ENCODE data around the gene PHF23. TPM values are rescaled to one million over a fixed set of nuclear protein-coding genes. Genes with fewer than 3 reads are reported as not detected.
A peak's percentile ranks its signal among the peaks of the same experiment; 100 is the strongest.

PHF23 gene
- total RNA-seq, 1 donor from 2014 or later, result 30.3 TPM

DNA sequence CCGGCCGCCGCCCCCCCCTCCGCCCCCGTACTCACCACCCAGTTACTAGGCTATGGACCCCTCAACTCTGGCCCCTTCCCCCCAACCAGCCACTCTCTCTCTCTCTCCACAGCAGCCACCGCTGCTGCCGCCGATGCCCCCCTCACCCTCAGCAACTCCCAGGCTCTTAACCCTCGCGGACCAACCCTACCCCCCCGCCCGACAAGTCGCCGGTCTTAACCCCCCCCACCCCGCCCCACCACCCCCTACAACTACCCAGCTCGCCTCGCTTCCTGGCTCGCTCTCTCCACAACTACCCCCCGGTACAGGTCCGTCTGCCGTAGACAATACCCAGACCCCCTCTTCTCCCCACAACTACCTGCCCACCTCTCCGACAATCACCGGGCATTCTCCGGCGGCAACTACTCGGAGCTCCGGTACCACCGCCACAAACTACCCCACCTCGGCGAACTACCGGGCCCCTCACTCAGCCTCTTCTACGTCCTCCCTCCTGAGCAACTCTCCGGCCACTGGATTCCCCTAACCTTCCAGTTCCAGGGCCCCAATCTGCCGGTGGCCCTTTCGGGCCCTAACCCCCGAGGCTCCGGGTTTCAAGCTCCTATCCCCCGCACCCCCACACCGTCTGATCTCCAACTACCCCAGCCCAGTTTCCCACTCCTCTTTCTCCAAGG is 702 bp downstream of the PHF23 start:
- Histone ChIP-seq H3K9ac (ENCODE audit: low read depth in 1 of 3, low read length in 3 of 3) (peak overlapping the region; percentile 89 to 98 (median 96)), H3K9me3 (ENCODE audit: control insufficient read depth in 3 of 3, low read length in 3 of 3) (no peaks in the 10 kb centered on the region), H3K27me3 (ENCODE audit: control insufficient read depth in 3 of 3, insufficient read depth in 3 of 3, low read length in 3 of 3) (no peaks in the 10 kb centered on the region), H3K36me3 (ENCODE audit: control insufficient read depth in 3 of 3, insufficient read depth in 3 of 3, low read length in 3 of 3) (peaks cover 12 to 29% (median 23%) of the 10 kb centered on the region in 3 donors), H3K4me3 (ENCODE audit: low read length in 3 of 3) (peak overlapping the region; percentile 86 to 91 (median 88)), H3K27ac (ENCODE audit: low read depth, low read length) (peak overlapping the region; percentile 97), H3K4me1 (ENCODE audit: control insufficient read depth in 3 of 3, insufficient read depth in 3 of 3, low read length in 3 of 3) (peaks cover 38 to 46% (median 38%) of the 10 kb centered on the region in 3 donors)

DNA sequence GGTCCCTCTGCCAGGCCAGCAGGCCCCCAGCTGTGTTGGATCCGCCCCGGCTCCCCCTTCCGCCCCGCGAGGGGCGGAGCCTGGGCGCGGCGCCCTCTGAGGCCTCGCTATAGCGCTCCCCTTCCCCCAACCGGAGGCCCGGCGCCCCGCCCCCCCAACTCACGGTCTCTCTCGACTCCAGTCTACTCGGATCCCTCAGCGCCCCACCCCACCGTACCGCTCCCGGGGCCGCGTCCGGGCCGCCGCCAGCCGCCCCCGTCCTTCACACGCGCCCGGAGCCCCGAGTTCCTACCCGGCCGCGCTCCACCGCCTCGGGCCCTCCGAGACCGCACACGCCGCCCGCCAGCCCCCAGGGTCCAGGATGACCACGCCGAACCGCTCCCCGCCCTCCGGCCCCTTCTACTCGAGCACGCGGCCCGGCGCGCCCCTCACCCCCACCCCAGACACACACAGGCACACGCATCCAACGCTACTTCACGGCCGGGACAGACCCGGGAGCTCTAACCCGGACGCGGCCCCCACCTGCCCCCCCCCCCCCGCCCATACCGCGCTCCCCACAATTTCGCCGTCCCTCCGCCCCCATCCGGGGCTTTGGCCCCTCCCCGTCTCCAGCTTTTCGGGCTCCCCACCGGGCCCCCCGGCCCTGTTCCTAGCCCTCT is 1.4 kb downstream of the PHF23 start:
- peak overlapping the region; percentile 40 to 98 (median 89) for H3K9ac ChIP-seq (ENCODE audit: low read depth in 1 of 3, low read length in 3 of 3)

DNA sequence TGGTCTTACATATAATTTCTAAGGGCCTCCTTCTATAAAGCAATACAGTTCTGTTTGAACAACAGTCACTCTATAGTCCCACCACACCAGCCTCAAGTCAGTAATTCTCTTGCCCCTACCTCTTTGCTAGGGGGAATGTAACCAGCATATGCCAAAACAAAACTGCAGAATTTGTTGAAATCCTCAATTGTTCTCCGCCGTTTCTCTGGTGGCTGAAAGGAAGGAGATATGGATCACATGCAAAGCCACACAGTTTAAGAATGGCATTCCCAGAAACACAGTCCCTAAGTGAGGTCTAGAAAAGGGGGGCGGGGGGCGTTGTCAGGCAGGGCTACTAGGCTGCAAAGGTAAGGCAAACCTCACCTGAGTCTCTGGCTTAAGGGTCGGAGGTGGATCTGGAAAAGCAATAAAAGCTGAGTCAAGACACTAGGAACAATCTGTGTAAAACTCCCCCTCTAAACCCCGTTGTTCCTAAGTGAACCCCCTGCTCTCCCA is 1.9 kb downstream of the PHF23 start:
- Histone ChIP-seq H3K27me3 (ENCODE audit: control insufficient read depth in 3 of 3, insufficient read depth in 3 of 3, low read length in 3 of 3) (no peaks in the 10 kb centered on the region), H3K9me3 (ENCODE audit: control insufficient read depth in 3 of 3, low read length in 3 of 3) (no peaks in the 10 kb centered on the region), H3K9ac (ENCODE audit: low read depth in 1 of 3, low read length in 3 of 3) (peak overlapping the region; percentile 40 to 73 (median 63)), H3K36me3 (ENCODE audit: control insufficient read depth in 3 of 3, insufficient read depth in 3 of 3, low read length in 3 of 3) (peaks cover 12 to 29% (median 21%) of the 10 kb centered on the region in 3 donors), H3K27ac (ENCODE audit: low read depth, low read length) (peak overlapping the region; percentile 97), H3K4me3 (ENCODE audit: low read length in 3 of 3) (peak overlapping the region in 2 of 3 donors; percentile 1 to 86), H3K4me1 (ENCODE audit: control insufficient read depth in 3 of 3, insufficient read depth in 3 of 3, low read length in 3 of 3) (peaks cover 40 to 53% (median 44%) of the 10 kb centered on the region in 3 donors)

More for the DNA sequence above, 1.4 kb downstream of the PHF23 start:
- H3K4me1 ChIP-seq (ENCODE audit: control insufficient read depth in 3 of 3, insufficient read depth in 3 of 3, low read length in 3 of 3), result peaks cover 39 to 47% (median 40%) of the 10 kb centered on the region in 3 donors
- H3K9me3 ChIP-seq (ENCODE audit: control insufficient read depth in 3 of 3, low read length in 3 of 3), result no peaks in the 10 kb centered on the region
- no peaks in the 10 kb centered on the region for H3K27me3 ChIP-seq (ENCODE audit: control insufficient read depth in 3 of 3, insufficient read depth in 3 of 3, low read length in 3 of 3)
- peak overlapping the region in 2 of 3 donors; percentile 75 to 86 for H3K4me3 ChIP-seq (ENCODE audit: low read length in 3 of 3)
- peaks cover 12 to 29% (median 21%) of the 10 kb centered on the region in 3 donors for H3K36me3 ChIP-seq (ENCODE audit: control insufficient read depth in 3 of 3, insufficient read depth in 3 of 3, low read length in 3 of 3)
- peak overlapping the region; percentile 97 for H3K27ac ChIP-seq (ENCODE audit: low read depth, low read length)

GRCh38 chr17:7236808-7237207 is 2.4 kb downstream of the PHF23 start:
- Histone ChIP-seq H3K4me3 (ENCODE audit: low read length in 3 of 3) (no peak overlapping the region), H3K27me3 (ENCODE audit: control insufficient read depth in 3 of 3, insufficient read depth in 3 of 3, low read length in 3 of 3) (no peaks in the 10 kb centered on the region), H3K4me1 (ENCODE audit: control insufficient read depth in 3 of 3, insufficient read depth in 3 of 3, low read length in 3 of 3) (peaks cover 40 to 55% (median 46%) of the 10 kb centered on the region in 3 donors), H3K9me3 (ENCODE audit: control insufficient read depth in 3 of 3, low read length in 3 of 3) (no peaks in the 10 kb centered on the region), H3K27ac (ENCODE audit: low read depth, low read length) (peak overlapping the region; percentile 97), H3K9ac (ENCODE audit: low read depth in 1 of 3, low read length in 3 of 3) (no peak overlapping the region), H3K36me3 (ENCODE audit: control insufficient read depth in 3 of 3, insufficient read depth in 3 of 3, low read length in 3 of 3) (peaks cover 12 to 29% (median 21%) of the 10 kb centered on the region in 3 donors)

DNA sequence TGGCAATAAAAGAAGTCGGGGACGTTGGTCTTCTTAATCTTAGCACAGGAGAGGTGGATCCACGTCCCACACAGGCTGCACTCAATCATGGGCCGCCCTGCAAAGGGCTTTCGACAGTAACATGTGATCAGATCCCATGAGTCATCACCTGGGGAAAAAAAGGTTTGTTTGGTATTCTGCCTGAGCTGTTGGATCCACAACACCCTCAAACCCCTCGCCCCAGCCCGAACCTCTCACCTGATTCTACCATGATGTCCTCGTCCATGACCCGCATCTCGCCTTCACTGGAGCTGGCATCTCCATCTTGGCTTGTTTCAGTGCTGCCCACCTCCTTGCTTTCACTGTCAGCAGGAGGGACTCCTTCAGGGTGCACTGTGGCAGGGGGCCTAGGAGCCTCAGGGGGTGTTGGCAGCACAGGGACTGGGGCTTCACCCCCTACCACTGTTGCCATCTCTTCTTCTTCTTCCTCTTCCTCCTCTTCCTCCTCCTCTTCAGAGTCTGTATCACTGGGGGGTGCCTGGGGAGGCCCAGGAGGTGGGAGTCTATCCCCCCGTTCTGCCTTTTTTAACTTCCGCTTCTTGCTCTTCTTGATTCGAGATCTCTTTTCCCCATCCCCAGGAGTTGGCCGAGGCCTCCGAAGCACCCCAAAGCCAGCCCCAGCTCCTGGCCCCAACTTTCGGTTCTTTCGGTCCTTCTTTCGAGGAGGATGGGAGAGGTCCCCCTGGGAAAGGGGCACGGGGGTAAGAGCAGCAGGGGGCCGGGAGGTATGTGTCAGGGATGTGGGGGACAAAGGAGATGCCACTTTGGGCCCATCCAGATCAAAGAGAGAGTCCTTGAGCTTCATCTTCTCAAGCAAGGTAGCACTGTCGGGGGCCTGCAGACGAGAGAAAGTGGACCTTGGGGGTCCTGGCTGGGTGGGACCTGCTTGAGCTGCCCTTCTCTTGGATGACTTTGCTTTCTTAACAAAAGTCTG is 3.3 kb downstream of the PHF23 start:
- H3K27ac ChIP-seq (ENCODE audit: low read depth, low read length), result no peak overlapping the region
- H3K9me3 ChIP-seq (ENCODE audit: control insufficient read depth in 3 of 3, low read length in 3 of 3), result no peaks in the 10 kb centered on the region
- no peaks in the 10 kb centered on the region for H3K27me3 ChIP-seq (ENCODE audit: control insufficient read depth in 3 of 3, insufficient read depth in 3 of 3, low read length in 3 of 3)
- no peak overlapping the region for H3K9ac ChIP-seq (ENCODE audit: low read depth in 1 of 3, low read length in 3 of 3)
- H3K36me3 ChIP-seq (ENCODE audit: control insufficient read depth in 3 of 3, insufficient read depth in 3 of 3, low read length in 3 of 3), result peaks cover 10 to 27% (median 17%) of the 10 kb centered on the region in 3 donors
- H3K4me3 ChIP-seq (ENCODE audit: low read length in 3 of 3), result no peak overlapping the region
- peaks cover 34 to 49% (median 40%) of the 10 kb centered on the region in 3 donors for H3K4me1 ChIP-seq (ENCODE audit: control insufficient read depth in 3 of 3, insufficient read depth in 3 of 3, low read length in 3 of 3)

DNA sequence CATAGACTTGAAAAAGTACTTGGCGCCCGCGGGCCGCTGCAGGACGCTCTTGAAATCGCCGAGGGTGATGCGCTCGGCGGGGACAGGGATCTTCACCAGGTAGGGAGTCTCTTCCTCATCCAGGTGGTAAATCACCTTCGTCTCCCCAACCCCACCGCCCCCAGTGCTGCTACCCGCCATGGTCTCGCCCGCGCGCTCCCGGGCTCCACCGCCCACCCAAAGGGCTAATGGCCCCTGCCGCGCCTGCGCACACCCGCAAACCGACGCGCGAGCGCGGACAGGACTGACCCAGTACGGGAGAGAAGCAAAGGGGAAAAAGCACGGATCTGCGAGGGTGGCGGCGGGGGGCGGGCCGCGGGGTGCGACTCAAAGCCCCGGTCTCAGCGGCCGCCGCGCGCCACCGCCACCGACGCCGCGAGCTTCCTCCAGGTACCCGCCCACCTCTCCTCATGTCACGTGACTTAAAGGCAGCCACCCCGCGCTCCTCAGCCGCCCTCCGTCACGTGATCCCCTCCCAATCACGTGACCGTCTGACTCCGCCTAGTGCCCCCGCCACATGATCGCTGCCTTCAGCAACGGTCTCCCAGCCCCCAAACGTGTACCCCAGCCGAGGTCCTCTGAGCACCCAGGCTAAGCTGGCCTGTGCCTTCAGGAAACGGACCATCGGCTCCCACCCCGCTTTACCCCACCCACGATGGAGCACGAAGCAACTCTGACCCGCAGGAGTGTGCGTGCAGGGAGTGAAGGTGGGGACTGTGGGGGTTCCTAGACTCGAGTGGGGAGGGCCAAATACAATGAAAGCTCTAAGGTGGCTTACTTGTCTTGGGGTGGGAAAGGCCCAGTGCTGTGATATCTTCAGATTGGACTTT is 4.9 kb downstream of the PHF23 start, which contains the start of gene DVL2:
Gene DVL2, minus strand, starts transcription at position 435 of the 869 bp plus-strand sequence. Its CDS starts 255 bp downstream, at position 180.
- Histone ChIP-seq H3K4me1 (ENCODE audit: control insufficient read depth in 3 of 3, insufficient read depth in 3 of 3, low read length in 3 of 3) (peaks cover 21 to 35% (median 28%) of the 10 kb centered on the region in 3 donors), H3K4me3 (ENCODE audit: low read length in 3 of 3) (peak within 1 kb of the TSS; percentile 81 to 94 (median 87)), H3K27ac (ENCODE audit: low read depth, low read length) (peak within 1 kb of the TSS; percentile 81), H3K36me3 (ENCODE audit: control insufficient read depth in 3 of 3, insufficient read depth in 3 of 3, low read length in 3 of 3) (peaks cover 15 to 29% (median 22%) of the 10 kb centered on the region in 3 donors), H3K9ac (ENCODE audit: low read depth in 1 of 3, low read length in 3 of 3) (peak within 1 kb of the TSS; percentile 87 to 93 (median 91)), H3K27me3 (ENCODE audit: control insufficient read depth in 3 of 3, insufficient read depth in 3 of 3, low read length in 3 of 3) (no peaks in the 10 kb centered on the region), H3K9me3 (ENCODE audit: control insufficient read depth in 3 of 3, low read length in 3 of 3) (no peaks in the 10 kb centered on the region)

DNA sequence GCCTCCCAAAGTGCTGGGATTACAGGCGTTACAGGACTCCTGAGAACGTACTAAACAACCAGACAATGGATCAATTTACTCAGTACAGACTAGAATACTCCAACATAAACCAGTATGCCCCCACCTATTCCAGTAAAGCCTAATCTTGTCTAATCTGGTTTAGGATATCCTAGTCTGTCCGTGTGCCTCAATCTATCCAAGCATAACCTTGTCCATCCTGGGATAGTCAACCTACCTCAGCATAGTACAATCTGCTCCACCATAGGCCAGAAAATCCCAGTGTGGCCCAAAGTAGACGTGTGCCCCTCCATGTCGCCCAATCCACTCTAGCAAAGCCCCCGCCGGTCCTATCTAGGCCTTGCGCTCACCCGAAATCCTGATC is 5.6 kb downstream of the PHF23 start:
- H3K9ac ChIP-seq (ENCODE audit: low read depth in 1 of 3, low read length in 3 of 3), result peak overlapping the region; percentile 86 to 93 (median 91)
- H3K36me3 ChIP-seq (ENCODE audit: control insufficient read depth in 3 of 3, insufficient read depth in 3 of 3, low read length in 3 of 3), result peaks cover 21 to 34% (median 28%) of the 10 kb centered on the region in 3 donors
- H3K27me3 ChIP-seq (ENCODE audit: control insufficient read depth in 3 of 3, insufficient read depth in 3 of 3, low read length in 3 of 3), result no peaks in the 10 kb centered on the region
- no peaks in the 10 kb centered on the region for H3K9me3 ChIP-seq (ENCODE audit: control insufficient read depth in 3 of 3, low read length in 3 of 3)
- H3K4me1 ChIP-seq (ENCODE audit: control insufficient read depth in 3 of 3, insufficient read depth in 3 of 3, low read length in 3 of 3), result peaks cover 21 to 35% (median 28%) of the 10 kb centered on the region in 3 donors
- peak overlapping the region; percentile 81 to 94 (median 87) for H3K4me3 ChIP-seq (ENCODE audit: low read length in 3 of 3)
- peak overlapping the region; percentile 81 for H3K27ac ChIP-seq (ENCODE audit: low read depth, low read length)

DNA sequence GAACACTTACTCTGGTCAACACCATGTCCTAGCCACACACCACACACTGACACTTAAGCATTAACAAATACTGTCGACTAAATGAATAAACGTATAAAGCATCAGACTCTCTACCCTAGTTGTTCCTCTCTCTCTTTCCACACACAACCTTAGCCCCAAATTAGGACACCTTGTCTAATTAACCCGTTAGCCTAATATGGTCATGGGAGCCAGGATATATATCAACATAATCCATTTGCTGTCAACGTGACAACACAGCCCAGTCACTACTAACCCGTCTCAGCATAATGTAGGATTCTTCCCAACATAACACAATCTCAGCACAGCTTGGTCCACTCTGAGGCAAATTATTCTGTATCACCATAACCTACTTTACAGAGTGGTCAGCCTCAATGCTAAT is 7.1 kb downstream of the PHF23 start:
- Histone ChIP-seq H3K27me3 (ENCODE audit: control insufficient read depth in 3 of 3, insufficient read depth in 3 of 3, low read length in 3 of 3) (no peaks in the 10 kb centered on the region), H3K4me1 (ENCODE audit: control insufficient read depth in 3 of 3, insufficient read depth in 3 of 3, low read length in 3 of 3) (peaks cover 17 to 35% (median 28%) of the 10 kb centered on the region in 3 donors), H3K36me3 (ENCODE audit: control insufficient read depth in 3 of 3, insufficient read depth in 3 of 3, low read length in 3 of 3) (peaks cover 33 to 48% (median 34%) of the 10 kb centered on the region in 3 donors), H3K9ac (ENCODE audit: low read depth in 1 of 3, low read length in 3 of 3) (no peak overlapping the region), H3K4me3 (ENCODE audit: low read length in 3 of 3) (peak overlapping the region in 2 of 3 donors; percentile 6 to 17), H3K27ac (ENCODE audit: low read depth, low read length) (no peak overlapping the region), H3K9me3 (ENCODE audit: control insufficient read depth in 3 of 3, low read length in 3 of 3) (no peaks in the 10 kb centered on the region)
